Ascending aorta (tissue), 2 donors: ENCODE data around the gene EBLN2. TPM values are rescaled to one million over a fixed set of nuclear protein-coding genes. Genes with fewer than 3 reads are reported as not detected.
A peak's percentile ranks its signal among the peaks of the same experiment; 100 is the strongest.

Experiments used
- DNase-seq, 2 donors: peaks; one replicate each; pipeline ENCODE4 v3.0.0-alpha.2; 2019; ENCODE audit warnings: low spot score in 2 of 2
- H3K27ac ChIP-seq, 2 donors: fragments of 200-600 bp; sonication (generic); one replicate each; pipeline ENCODE4 v1.5.1; 2016 to 2017; ENCODE audit warnings: mild to moderate bottlenecking in 1 of 2
- H3K27me3 ChIP-seq: fragments of 200-600 bp; sonication (generic); one replicate; pipeline ENCODE4 v1.5.1; 2017
- H3K36me3 ChIP-seq, 2 donors: fragments of 200-600 bp; sonication (generic); one replicate each; pipeline ENCODE4 v1.5.1; 2016
- H3K4me1 ChIP-seq, 2 donors: fragments of 200-600 bp; sonication (generic); one replicate each; pipeline ENCODE4 v1.5.1; 2016 to 2017; ENCODE audit warnings: mild to moderate bottlenecking in 1 of 2
- H3K4me3 ChIP-seq, 2 donors: fragments of 200-600 bp; sonication (generic); one replicate each; pipeline ENCODE4 v1.5.1; 2016 to 2017; ENCODE audit warnings: mild to moderate bottlenecking in 1 of 2
- H3K9me3 ChIP-seq, 2 donors: fragments of 200-600 bp; sonication (generic); one replicate each; pipeline ENCODE4 v1.5.1; 2016
- intact Hi-C: fragments of 100-400 bp; cut with DNase I; formaldehyde crosslinking; loops from one replicate; pipeline ENCODE4 v1.15.1; 2023
- total RNA-seq: library from RNA; depleted of rRNA; stranded (reverse); fragments of >200 nt; gene quantifications from one replicate; pipeline ENCODE4 v1.1.0, GENCODE V29; 2016
- TF ChIP-seq, protein P1 (sequence below), 3 experiments: fragments of 200-600 bp in 2 of 3; fragments of 450-650 bp in 1 of 3; sonication (generic) in 2 of 3; IDR thresholded peaks; one replicate each; pipeline ENCODE4 v1.5.1; 2016 to 2019; ENCODE audit warnings: antibody characterized with exemption in 3 of 3, mild to moderate bottlenecking in 1 of 3, moderate library complexity in 1 of 3

EBLN2 gene
- total RNA-seq = 0.53 TPM

DNA sequence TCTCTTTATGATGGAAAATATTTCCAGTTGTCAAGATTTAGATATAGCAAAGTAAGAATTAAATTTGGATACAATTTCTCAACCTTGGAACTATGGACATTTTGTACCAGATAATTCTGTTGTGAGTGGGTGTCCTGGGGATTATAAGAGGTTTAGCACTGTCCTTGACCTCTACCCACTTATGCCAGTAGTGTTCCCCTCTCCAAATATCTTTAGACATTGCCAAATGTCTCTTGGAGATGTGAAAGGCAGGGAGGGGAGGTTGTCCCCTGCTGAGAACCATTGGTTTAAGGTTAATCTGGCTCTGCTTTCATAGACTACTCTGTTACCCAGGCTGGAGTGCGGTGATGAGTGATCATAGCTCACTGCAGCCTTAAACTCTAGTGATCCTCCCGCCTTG, at the start of gene EBLN2:
TSS of gene EBLN2 (plus strand) at position 244 of the 400 bp plus-strand sequence. CDS start 423 bp downstream, outside the sequence.
- intact Hi-C loops = no loop called here
- Histone ChIP-seq H3K9me3 (no peaks in the 10 kb centered on the region), H3K27me3 (no peaks in the 10 kb centered on the region), H3K27ac (no peak within 1 kb of the TSS), H3K4me3 (no peak within 1 kb of the TSS), H3K4me1 (no peaks in the 10 kb centered on the region), H3K36me3 (peaks cover 11 to 27% of the 10 kb centered on the region in 2 donors)
- TF ChIP-seq, protein P1, sequence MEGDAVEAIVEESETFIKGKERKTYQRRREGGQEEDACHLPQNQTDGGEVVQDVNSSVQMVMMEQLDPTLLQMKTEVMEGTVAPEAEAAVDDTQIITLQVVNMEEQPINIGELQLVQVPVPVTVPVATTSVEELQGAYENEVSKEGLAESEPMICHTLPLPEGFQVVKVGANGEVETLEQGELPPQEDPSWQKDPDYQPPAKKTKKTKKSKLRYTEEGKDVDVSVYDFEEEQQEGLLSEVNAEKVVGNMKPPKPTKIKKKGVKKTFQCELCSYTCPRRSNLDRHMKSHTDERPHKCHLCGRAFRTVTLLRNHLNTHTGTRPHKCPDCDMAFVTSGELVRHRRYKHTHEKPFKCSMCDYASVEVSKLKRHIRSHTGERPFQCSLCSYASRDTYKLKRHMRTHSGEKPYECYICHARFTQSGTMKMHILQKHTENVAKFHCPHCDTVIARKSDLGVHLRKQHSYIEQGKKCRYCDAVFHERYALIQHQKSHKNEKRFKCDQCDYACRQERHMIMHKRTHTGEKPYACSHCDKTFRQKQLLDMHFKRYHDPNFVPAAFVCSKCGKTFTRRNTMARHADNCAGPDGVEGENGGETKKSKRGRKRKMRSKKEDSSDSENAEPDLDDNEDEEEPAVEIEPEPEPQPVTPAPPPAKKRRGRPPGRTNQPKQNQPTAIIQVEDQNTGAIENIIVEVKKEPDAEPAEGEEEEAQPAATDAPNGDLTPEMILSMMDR (IDR thresholded peaks at IDR 0.05) = no peak
- DNase-seq = no peak

DNA sequence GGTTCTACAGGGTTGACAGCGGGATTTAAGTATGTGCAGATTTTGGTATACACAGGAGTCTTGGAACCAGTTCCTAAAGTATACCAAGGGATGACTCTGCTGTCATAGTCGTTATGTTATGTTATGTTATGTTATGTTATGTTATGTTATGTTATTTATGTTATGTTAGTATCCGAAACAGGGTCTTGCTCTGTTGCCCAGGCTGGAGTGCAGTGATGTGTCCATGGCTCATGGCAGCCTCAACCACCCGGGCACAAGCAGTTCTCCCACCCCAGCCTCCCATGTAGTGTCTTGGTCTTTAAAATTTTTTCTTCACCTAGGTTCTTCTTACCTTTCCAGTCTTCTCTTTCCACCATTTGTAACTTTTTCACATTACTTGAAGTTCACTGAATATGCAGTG, 43.2 kb upstream of the EBLN2 start:
- no peak for DNase-seq
- Histone ChIP-seq H3K27ac (no peak overlapping the region), H3K27me3 (no peaks in the 10 kb centered on the region), H3K9me3 (no peaks in the 10 kb centered on the region), H3K4me3 (no peak overlapping the region), H3K4me1 (peaks cover 0 to 5% of the 10 kb centered on the region in 2 donors), H3K36me3 (peaks cover 0 to 6% of the 10 kb centered on the region in 2 donors)
- TF ChIP-seq, protein P1 (IDR thresholded peaks at IDR 0.05) = no peak
- intact Hi-C loops = no loop called here

DNA sequence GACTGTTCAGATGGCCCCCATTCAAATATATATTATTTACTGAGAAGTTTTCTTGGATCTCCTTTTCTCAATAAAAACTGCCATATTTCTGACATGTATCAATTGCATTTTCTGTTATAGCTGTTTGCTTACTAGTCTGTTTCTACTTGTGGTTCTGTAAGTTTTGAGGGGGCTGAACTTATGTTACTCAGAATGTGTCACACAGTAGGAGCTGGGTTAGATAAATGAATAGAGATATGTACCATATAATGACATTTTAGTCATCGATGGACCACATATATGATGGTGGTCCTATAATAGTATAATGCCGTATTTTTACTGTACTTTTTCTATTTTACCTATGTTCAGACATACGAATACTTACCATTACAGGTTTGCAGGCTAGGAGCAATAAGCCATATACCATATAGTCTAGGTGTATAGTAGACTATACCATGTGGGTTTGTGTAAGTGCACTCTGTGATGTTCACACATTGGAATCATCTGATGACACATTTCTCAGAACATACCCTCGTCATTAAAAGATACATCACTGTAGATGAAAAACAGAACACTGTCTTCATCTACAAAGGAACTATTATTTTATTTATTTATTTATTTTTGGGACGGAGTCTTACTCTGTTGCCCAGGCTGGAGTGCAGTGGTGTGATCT, 42.5 kb upstream of the EBLN2 start:
- Histone ChIP-seq H3K4me1 (peaks cover 0 to 5% of the 10 kb centered on the region in 2 donors), H3K27ac (no peak overlapping the region)

DNA sequence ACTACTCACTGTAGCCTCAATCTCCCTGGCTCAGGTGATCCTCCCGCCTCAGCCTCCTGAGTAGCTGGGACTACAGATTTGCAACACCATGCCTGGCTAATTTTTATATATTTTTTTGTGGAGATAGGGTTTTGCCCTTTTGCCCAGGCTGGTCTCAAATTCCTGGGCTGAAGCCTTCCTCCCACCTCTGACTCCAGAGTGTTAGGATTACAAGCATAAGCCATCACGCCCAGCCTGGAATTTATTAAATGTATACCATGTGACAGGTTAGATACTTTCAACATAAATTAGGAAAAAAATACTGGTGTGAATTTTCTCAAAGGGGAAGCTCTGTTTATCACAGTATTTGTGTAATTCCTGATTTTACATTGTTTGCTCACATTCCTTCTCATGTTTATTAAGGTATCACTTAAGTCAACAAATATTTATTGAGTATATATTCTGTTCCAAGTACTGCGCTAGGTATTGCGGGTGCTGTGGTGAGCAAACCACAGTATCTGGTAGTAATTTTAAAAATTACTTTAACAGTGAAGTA, 40.1 kb upstream of the EBLN2 start:
- H3K4me1 ChIP-seq = peaks cover 0 to 16% of the 10 kb centered on the region in 2 donors
- intact Hi-C loops = no loop called here

More for the DNA sequence above, 42.5 kb upstream of the EBLN2 start:
- Histone ChIP-seq H3K9me3 (no peaks in the 10 kb centered on the region), H3K36me3 (peaks cover 0 to 6% of the 10 kb centered on the region in 2 donors), H3K4me3 (no peak overlapping the region), H3K27me3 (no peaks in the 10 kb centered on the region)
- TF ChIP-seq, protein P1 (IDR thresholded peaks at IDR 0.05) = no peak
- DNase-seq = no peak
- intact Hi-C loops = no loop called here

DNA sequence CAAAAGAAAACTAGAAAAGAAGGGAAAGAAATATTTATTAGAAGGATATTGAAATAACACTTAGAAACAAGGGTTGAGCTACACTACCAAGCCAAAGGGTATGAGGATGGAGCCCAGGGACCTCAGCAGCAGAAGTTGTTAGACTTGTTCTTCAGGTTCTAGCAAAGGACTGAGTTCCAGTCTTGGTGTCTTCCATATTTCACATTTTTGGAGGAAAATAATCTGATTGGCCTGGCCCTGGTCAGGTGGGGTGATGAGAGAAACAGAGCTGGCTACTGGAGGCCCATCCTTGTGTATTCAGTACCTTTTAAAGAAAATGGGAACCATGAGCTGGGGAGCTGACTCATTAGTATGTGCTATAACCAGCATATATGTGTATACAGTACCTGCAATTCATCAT, 36.6 kb upstream of the EBLN2 start:
- Histone ChIP-seq H3K27me3 (no peaks in the 10 kb centered on the region), H3K4me1 (peaks cover 0 to 19% of the 10 kb centered on the region in 2 donors), H3K27ac (peak overlapping the region in 1 of 2 donors; percentile 14), H3K36me3 (no peaks in the 10 kb centered on the region), H3K9me3 (no peaks in the 10 kb centered on the region), H3K4me3 (no peak overlapping the region)
- DNase-seq = no peak
- intact Hi-C loops = no loop called here
- TF ChIP-seq, protein P1 (IDR thresholded peaks at IDR 0.05) = no peak

More for the DNA sequence above, 40.1 kb upstream of the EBLN2 start:
- TF ChIP-seq, protein P1 (IDR thresholded peaks at IDR 0.05) = no peak
- H3K27me3 ChIP-seq = no peaks in the 10 kb centered on the region
- no peaks in the 10 kb centered on the region for H3K9me3 ChIP-seq
- no peak for DNase-seq
- H3K27ac ChIP-seq = no peak overlapping the region
- no peak overlapping the region for H3K4me3 ChIP-seq
- H3K36me3 ChIP-seq = no peaks in the 10 kb centered on the region
